Occipital lobe (tissue), 2 donors: ENCODE measurements around the gene BARHL2. TPM values are rescaled to one million over a fixed set of nuclear protein-coding genes. Genes with fewer than 3 reads are reported as not detected.

Source experiments
- DNase-seq: peaks from one replicate; lab custom pipeline; 2025; lab: John Stamatoyannopoulos, UW
- total RNA-seq: library from RNA; depleted of rRNA; stranded (reverse); fragments of >200 nt; gene quantifications from one replicate; pipeline ENCODE4 v1.2.3, GENCODE V29; 2014

Gene BARHL2
- total RNA-seq, 1 donor from 2014 or later: not detected

- DNase-seq: no peak
Observed at GRCh38 chr1:90724926-90725656, 8.0 kb upstream of the BARHL2 start.

GRCh38 chr1:90724361-90724760, 7.3 kb upstream of the BARHL2 start:
- DNase-seq: no peak

- DNase-seq: no peak
Observed at GRCh38 chr1:90723590-90724108, 6.5 kb upstream of the BARHL2 start.

GRCh38 chr1:90722874-90723589, 5.9 kb upstream of the BARHL2 start:
- DNase-seq: no peak

- no peak for DNase-seq
Observed at GRCh38 chr1:90721210-90722194, 4.4 kb upstream of the BARHL2 start.

GRCh38 chr1:90720145-90720636, 3.1 kb upstream of the BARHL2 start:
- DNase-seq: no peak

GRCh38 chr1:90719330-90720144, 2.4 kb upstream of the BARHL2 start:
- DNase-seq: no peak

- DNase-seq: no peak
Observed at GRCh38 chr1:90718411-90719329, 1.6 kb upstream of the BARHL2 start.

GRCh38 chr1:90717665-90718410, 736 bp upstream of the BARHL2 start:
- DNase-seq: no peak

GRCh38 chr1:90717356-90717664, 208 bp upstream of the BARHL2 start:
- DNase-seq: no peak

GRCh38 chr1:90716243-90716551, 905 bp downstream of the BARHL2 start:
- DNase-seq: no peak

GRCh38 chr1:90715309-90715708, 1.8 kb downstream of the BARHL2 start:
- no peak for DNase-seq

GRCh38 chr1:90714521-90714951, 2.6 kb downstream of the BARHL2 start:
- DNase-seq: no peak

GRCh38 chr1:90713741-90714509, 3.2 kb downstream of the BARHL2 start:
- DNase-seq: no peak

GRCh38 chr1:90712915-90713730, 4.0 kb downstream of the BARHL2 start:
- DNase-seq: no peak

GRCh38 chr1:90712153-90712856, 4.8 kb downstream of the BARHL2 start:
- no peak for DNase-seq

- DNase-seq: no peak
Observed at GRCh38 chr1:90711696-90712095, 5.4 kb downstream of the BARHL2 start.
